COLO829 (cell line): ENCODE data around the gene SLC29A1.
"Not testable (repeated sequence)": the region's sequence is repeated elsewhere in the genome, so short reads cannot be mapped to it uniquely, and the experiment has no call there.

Source experiments
- DNase-seq: peaks from one replicate; pipeline ENCODE4 v3.0.0; 2012; ENCODE audit warnings: low spot score

The SLC29A1 gene

DNA sequence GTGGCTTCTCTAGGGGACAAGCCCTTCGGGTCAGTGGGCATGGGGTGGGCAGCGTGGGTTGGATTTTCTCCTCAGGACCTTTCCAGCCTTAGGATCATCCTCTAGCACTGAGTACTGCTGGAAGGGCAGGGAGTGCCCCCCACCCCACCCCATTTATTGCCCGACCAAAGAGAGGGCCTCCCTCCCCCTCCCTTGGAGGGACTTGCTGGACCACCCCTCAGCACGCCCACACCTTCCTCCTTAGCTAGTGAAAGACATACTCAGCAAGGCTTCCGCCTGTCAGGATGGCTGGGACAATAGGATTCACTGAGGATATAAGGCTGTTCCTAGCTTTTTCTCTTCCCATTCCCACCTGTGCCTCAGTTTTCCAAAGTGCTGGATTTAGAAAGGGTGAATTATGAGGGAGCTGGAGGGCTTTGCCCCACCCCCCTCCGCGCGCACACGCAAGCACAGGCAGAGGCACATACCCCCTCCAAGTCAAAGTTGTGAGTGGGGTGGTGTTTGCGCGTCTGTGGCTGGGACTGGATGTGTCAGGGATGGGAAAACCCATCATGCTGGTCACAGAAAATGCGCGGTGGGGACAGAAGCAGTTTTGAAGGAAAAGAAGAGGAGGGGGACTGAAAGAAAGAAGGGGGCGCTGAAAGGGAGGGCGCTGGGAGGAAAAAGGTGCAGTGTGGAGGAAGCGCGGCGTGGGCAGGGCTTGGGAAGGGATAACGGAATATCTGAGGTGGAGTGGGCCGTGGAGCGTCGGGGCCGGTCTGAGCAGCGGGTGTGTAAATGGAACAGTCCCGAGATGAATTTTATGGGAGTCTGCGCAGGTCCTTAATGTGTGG is 693 bp upstream of the SLC29A1 start:
- DNase-seq, result peak; percentile 36

DNA sequence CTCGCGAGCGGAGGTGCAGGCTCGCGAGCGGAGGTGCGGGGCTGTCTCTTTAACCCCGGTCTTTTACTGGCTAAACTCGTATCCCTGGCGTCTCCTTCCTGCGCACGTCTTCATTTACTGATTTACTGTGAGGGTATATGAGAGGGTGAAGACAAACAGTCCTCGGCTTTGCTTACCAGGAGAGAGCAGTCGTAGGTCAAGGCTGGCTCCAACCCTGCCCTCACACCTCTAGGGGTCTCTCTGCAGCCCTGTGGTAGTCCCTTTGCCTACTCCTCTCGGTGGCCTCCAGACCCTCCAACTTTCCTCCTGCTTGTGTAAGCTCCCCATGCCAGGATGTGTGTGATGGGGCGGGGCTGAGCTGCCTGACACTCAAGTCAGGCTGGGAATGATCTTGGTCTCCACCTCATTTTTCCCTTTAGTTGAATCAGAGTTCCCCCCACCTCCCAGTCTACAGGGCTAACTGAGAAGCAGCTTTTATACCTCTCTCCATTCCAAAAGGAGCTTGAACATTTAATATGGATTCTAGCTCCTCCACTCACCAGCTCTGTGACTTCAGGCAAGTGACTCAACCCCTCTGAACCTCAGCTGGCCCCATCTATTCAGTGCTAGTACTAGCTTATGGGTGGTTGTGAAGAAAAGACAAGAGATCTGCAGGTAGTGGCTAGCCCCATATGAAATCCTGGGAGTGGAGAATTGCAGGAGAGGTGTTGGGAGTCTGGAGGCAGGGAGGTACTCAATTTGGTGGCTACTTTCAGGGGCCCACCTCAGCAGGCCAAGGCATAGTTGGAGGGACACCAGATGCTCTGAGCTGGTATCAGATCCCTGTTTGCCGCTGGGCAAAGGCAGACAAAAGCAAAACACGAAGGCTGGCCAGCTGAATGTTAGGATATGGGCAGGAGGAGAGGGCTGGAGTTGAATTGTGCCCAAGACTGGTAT is 902 bp downstream of the SLC29A1 start:
- DNase-seq, result peak; percentile 35

DNA sequence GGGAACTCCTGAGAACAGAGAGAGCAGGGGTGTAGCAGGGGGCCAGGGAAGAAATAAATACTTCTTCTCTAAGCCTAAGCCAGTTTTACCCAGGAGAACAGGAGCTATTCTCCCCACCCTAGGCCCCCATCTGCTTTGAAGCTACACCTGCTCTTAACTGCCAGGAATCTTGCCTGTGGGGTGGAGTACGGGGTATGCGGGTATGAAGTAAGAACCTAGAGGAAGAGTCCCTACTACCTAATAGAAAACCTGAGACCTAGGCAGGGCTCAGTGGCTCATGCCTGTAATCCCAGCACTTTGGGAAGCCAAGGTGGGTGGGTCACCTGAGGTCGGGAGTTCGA is 1.5 kb downstream of the SLC29A1 start:
- DNase-seq, result no peak

DNA sequence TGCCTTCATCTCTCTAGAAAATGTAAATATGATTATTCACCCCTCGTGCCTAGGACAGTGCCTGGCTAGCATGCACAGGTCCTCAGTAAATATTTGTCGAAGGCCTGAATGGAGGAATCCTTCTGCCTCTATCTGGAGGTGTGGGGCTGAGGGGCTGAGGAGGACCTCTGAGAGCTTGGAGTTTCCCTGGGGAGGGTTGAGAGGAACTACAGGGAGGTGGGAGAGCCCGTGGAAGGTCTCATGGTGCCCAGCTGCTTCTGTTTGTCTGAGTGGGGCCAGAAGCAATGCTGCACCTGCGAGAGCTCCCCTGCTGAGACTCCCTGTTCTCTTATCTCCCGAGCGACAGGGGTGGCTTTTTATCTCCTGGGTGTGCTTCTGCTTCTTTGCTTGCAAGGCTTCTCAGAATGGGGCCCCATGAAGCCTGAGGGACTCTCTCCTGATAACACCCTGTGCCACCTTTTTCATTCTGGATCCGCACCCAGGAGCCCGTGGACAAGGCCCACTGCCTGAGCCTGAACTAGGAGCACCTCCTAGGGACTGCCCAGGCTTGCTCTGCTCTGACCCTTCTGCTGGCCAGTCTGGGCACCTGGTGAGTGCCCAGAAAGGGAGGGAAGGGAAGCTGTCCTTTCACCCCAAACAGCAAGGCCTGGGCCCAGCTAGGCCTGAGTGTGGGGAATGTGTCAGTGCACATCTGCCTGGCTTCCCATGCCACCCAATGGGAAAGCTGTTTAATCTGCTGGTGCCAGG is 2.4 kb downstream of the SLC29A1 start:
- no peak for DNase-seq

DNA sequence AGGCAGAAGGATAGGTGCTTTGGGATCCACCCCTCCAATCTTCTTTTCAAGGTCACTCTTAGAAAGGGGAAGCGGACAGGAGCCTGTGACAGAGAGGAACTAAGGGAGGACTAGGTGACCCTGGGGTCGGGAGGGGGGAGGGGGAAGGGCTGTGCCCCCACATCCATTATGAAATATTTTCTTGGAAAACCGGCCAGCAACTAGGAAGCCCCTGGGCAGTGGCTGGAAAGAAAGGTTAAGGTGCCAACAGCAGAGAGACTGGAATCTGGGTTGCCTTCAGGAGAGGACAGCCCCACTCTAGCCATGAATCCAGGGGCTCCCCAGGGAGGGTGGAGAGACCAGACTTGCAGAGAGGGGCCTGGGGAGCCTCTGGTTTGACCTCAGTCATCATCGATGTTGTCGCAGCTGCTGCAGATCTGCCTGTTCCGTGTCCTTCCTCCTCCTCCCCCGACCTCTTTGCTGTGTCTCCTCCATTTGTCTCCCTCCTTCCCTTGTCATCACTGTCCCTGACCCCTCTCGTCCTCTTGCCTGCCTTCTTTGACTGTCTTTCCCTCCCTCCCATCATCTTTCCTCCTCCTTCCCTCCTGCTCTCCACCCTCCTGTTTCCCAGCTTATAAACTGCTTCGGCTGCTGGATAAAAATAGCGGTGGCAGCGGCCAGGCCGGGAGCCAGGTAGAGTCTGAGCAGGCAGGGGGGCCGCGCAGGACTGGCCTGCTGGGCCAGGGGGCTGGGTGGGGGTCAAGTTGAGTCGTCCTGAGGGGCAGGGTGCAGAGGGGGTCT is 3.2 kb downstream of the SLC29A1 start:
- no peak for DNase-seq

DNA sequence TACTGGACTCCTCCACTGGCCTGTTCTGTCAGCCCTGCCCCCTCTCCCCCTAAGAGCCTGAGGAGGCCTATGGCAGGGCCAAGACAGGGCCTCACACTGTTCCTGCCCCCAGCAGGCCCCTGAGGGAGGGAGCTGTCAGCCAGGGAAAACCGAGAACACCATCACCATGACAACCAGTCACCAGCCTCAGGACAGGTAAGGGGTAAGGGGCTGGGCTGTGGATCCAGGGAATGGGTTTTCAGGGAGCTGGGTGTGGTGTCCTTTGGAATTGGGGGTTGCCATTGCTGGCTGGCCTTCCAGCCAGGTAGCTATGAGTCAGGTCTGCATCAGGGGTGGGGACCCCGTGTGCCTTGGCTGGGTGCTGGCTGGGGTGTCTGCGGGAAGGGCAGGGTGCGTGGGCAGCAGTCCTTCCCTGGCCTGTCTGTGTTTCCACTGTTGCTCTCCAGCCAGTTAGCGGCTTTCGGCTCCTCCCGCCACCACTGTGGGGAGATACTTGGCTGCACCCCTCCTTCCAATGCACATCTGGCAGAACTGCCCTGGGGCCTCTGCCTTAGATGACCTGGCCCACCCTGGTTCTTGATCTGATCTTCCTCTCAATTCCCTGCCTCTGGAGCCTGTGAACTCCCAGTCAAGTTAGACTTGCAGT is 3.9 kb downstream of the SLC29A1 start:
- no peak for DNase-seq

DNA sequence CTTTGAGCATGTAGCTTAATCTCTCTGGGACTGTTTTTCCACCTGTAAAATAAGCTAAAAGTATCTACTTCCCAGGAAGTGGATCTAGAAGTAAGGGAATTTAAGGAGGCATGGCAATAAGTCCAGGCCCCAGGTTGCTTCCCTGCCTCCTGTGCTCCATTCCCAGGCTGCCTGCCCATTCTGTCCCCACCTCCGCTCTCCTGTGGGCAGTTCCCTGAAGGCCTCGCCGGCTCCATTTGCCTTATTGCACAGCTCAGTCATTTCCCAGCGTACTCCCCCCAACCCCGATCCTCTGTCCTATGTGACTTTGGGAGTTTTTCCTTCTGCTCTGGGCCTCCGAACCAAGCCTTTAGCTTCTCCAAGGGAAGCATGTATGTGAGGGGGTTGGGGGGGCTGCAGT is 4.6 kb downstream of the SLC29A1 start:
- DNase-seq, result no peak

DNA sequence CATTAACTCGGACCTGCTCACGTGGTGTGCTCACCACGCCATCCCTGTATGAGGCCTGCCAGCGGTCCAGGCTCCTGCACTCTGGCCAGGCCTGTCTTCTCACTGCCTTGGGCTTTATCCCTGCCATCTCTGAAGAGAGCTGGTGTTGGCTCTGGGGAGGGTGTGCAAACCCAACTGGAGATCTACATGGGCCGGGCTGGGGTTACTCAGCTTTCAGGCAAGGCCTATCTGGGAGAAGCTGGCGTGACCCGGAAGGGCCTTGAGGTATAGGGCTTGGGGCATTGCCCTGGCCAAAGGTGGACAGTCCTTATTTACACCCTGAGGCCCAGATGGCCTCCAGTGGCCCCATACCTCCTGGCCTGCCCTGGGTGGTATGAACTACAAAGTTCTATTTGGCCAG is 5.0 kb downstream of the SLC29A1 start:
- no peak for DNase-seq

DNA sequence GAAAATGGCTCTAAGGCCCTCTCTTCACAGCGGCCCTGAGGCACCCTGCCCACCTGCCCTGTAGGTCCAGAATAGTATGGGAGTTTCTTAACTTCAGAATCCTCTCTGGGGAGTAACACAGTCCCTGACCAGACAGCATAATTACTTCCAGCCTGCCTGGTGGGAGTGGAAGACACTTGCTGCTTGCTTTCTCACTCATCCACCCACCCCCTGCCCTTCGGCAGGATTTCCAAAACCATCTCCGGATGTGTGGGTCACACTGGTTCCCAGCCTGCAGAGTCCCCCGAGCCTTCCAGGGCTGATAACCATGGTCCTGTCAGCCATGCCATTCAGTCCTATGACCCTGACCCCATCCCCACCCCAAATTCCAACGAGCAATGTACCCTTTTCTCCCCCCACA is 5.4 kb downstream of the SLC29A1 start:
- DNase-seq, result no peak

DNA sequence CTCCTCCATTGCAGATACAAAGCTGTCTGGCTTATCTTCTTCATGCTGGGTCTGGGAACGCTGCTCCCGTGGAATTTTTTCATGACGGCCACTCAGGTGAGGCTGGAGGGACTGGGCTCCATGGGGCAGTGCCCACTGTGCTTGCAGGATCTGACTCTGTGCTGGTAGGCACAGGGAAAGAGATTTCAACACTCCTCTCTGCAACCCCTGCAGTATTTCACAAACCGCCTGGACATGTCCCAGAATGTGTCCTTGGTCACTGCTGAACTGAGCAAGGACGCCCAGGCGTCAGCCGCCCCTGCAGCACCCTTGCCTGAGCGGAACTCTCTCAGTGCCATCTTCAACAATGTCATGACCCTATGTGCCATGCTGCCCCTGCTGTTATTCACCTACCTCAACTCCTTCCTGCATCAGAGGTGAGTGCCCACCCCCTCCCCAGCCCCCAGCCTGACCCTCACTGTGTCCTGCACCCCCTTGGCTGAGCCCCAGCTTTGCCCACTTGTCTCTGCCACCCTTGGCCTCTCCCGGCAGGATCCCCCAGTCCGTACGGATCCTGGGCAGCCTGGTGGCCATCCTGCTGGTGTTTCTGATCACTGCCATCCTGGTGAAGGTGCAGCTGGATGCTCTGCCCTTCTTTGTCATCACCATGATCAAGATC is 6.1 kb downstream of the SLC29A1 start:
- DNase-seq, result no peak

DNA sequence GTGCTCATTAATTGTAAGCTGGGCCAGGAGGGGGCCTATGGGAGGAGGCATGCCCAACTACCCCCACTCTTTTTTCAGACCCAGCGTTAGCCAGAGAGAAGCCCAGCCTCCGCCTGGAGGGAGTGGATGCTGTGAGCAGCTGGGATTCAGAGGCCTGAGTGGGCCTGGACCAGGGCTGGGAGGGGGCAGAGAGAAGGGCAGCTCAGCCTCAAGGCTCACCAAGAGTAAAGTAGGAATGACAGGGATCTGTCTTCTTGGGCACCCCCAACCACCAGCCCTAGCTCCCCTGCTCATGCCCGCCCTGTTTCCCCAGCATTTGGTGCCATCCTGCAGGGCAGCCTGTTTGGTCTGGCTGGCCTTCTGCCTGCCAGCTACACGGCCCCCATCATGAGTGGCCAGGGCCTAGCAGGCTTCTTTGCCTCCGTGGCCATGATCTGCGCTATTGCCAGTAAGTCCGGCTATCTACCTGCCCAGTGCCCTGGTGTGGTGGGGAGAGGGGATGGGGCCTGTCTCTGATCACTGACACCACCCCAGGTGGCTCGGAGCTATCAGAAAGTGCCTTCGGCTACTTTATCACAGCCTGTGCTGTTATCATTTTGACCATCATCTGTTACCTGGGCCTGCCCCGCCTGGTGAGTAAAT is 6.8 kb downstream of the SLC29A1 start:
- DNase-seq, result no peak

DNA sequence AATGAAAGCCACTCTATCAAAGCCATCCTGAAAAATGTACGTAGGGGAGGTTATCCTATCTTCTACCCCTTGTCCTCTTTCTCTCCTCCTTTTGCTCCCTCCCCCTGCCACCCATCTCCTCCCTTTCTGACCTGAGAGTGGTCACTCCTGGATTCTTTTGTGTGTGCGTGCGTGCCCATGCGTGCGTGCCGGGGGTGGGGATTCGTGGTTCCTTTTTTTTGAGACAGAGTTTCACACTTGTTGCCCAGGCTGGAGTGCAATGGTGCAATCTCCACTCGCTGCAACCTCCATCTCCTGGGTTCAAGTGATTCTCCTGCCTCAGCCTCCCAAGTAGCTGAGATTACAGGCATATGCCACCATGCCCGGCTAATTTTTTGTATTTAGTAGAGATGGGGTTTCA is 8.0 kb downstream of the SLC29A1 start:
- DNase-seq, result not testable (repeated sequence)

DNA sequence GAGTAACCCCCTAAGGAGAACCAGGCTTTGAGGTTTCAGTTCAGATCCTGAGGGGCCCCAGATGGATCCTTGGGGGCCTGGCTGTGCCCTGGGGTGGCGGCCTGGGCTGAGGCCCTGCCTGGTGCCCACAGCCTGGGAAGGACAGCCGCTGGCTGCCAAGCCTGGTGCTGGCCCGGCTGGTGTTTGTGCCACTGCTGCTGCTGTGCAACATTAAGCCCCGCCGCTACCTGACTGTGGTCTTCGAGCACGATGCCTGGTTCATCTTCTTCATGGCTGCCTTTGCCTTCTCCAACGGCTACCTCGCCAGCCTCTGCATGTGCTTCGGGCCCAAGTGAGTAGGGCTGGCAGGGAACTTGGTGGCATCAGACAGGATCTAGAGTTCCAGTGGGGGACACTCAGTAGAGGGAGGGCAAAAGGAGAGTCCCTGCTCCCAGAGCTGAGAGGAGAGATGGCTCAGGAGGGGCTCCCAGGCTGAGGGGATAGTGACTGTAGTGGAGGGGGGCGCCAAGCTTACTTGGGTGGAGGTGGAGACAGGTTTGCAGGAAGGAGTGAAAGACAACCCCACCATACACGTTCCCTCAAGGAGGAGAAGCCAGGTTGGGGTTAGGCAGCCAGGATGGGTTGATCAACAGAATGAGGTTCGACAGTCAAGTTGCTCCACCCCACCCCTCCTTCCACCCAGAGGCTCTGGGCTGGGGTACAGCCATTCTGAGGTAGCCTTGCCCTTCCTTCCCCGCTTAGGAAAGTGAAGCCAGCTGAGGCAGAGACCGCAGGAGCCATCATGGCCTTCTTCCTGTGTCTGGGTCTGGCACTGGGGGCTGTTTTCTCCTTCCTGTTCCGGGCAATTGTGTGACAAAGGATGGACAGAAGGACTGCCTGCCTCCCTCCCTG is 9.5 kb downstream of the SLC29A1 start:
- DNase-seq, result no peak

DNA sequence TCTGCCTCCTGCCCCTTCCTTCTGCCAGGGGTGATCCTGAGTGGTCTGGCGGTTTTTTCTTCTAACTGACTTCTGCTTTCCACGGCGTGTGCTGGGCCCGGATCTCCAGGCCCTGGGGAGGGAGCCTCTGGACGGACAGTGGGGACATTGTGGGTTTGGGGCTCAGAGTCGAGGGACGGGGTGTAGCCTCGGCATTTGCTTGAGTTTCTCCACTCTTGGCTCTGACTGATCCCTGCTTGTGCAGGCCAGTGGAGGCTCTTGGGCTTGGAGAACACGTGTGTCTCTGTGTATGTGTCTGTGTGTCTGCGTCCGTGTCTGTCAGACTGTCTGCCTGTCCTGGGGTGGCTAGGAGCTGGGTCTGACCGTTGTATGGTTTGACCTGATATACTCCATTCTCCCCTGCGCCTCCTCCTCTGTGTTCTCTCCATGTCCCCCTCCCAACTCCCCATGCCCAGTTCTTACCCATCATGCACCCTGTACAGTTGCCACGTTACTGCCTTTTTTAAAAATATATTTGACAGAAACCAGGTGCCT is 10.2 kb downstream of the SLC29A1 start:
- DNase-seq, result no peak

DNA sequence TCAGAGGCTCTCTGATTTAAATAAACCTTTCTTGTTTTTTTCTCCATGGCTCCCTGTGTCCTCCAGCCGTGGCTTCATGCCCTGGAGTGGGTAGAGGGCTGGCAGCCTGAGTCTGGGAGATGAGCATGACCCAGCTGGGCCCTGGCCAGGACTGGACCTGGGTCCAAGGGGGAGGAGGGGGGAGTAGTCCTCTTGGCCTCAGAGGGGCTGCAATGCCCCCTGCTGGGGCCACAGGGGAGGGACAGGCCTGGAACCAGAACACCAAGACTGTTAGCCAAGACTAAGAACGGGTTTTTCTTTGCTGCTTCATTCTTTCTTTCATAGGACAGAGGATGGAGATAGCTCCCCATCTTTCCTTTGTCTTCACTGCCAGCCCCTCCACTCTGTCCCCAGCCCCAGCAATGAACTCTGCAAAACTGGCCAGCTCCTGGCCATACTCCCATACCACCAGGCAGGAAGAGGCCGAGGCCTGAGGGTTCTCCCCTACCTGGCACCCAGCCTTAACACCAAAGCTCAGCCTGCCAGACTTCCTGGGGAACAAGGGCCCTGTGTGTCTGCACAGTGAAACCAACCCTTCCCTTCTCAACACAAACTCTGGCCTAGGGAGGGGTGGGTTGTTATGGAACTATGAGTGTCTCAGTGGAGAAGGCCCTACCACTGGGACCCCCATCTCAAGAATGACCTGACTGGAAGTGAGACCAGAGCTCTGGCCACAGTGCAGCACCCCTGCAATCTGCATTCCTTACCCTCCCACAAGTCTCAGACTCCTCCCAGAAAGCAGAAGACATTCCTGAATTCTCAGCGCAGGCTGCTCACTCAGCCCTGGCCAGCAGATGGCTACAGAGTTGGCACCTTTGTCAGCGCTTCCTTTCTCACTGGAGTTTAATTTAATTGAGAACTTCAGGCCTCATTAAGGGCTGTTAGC is 11.0 kb downstream of the SLC29A1 start:
- peak; percentile 66 for DNase-seq

DNA sequence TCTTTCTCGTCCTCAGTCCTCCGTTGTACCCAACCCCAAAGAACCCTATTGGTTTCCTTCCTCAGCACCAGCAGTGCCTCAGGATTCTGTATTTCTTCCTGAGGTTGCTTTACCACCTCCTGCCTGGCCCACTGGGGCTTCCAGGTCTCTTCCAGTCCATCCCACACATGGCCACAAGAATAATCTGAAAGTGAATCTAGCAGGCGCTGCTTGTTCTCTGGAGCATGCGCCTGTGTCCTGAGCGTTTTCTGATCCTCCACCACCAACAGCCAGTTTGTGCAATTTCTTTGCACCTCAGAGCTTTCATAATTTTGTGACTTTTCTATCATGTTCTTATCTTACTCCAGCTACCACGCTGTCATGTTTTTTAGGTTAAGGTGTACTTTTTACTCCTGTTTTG is 11.9 kb downstream of the SLC29A1 start:
- DNase-seq, result no peak

DNA sequence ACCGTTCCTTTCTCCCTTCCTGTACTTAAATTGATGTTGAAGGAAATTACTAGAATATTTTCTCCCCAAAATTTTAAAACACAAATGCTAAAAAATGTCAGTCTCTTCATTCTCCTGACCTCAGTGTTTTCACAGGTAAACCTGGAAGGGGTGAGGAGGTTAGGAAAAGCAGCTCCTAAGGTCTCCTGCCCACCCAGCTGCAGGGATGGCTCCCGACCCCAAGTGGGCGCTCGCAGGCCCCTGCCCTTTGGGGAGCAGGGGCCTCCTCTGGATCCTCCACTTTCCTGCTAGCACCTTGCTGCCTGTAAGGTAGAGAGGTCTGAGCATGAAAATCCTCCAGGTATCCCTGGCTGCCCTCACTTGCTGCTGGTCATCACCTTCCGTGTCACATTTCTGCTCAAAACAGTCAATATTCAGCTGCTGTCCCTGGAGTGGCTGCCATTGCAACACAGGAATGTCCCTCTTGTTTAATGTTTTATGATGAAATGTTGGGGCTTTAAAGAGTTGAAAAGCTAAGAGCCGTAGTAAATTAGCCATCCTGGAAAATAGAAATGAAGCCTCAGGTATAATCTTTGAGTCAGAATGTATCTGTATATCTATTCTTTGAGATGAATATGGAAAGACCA is 12.6 kb downstream of the SLC29A1 start:
- no peak for DNase-seq
